ENCODE measurements around the gene PPP2R5A. TPM values are rescaled to one million over a fixed set of nuclear protein-coding genes. Genes with fewer than 3 reads are reported as not detected.

The PPP2R5A gene
- total RNA-seq, 2 experiments from 2014 or later: 28.0 to 36.0 TPM

DNA sequence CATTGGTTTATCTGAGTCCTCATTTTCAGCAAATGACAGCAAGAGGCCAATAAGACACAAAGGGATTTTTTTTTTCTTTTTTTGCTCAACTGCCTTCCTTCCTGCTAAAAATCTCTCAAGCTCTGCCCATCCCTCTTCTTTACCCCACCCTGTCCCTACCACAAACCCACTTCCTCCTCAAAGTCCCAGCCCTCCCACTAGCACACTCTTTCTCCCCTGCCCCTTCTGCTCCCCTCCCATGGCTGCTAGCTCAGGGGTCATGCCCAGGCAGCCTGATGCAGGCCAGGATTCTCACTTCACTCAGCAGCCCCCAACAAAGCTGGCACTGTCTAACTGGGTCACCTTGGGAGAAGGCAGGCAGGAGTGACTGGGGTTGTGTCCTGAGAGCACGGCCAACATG is 28.8 kb upstream of the PPP2R5A start:
- intact Hi-C loops (cut with micrococcal nuclease; ENCODE audit: unreplicated experiment): no loop called here
- no peak overlapping the region for H3K27ac ChIP-seq (ENCODE audit: low read depth, low read length, poor library complexity, severe bottlenecking)
- H3K4me3 ChIP-seq (ENCODE audit: low read depth, low read length, poor library complexity, severe bottlenecking): no peak overlapping the region
- H3K4me1 ChIP-seq (ENCODE audit: insufficient read depth, low read length, poor library complexity, severe bottlenecking): peaks cover 13% of the 10 kb centered on the region
- ChIA-PET CTCF (ENCODE audit: unreplicated experiment) (interaction anchor here (0.8 kb wide), 1 partner anchor 11 kb away, joined by 3 read pairs; no protein-coding TSS in a partner anchor), POLR2A (interaction anchor here (0.7 to 1.6 kb wide), 4 partner anchors 10 to 65 kb away, joined by 3 to 4 read pairs (median 4); no protein-coding TSS in a partner anchor)
- no TSS peak for BruUV-seq (replicated peaks)
- no peaks in the 10 kb centered on the region for H3K36me3 ChIP-seq (ENCODE audit: insufficient read depth, low read length)
- no peaks in the 10 kb centered on the region for H3K9me2 ChIP-seq (ENCODE audit: insufficient read depth, low read length)
- no peaks in the 10 kb centered on the region for H3K9me3 ChIP-seq (ENCODE audit: low read length)
- peak overlapping the region; percentile 89 for H2AFZ ChIP-seq (ENCODE audit: low read length)
- no peaks in the 10 kb centered on the region for H4K20me1 ChIP-seq (ENCODE audit: insufficient read depth, low read length)
- 0 out of 2 replicates have a peak overlapping the region, but pooled peaks have one; percentile 31 for H3K4me2 ChIP-seq (ENCODE audit: low read length)
- H3K79me2 ChIP-seq (ENCODE audit: insufficient read depth, low read depth, low read length): no peaks in the 10 kb centered on the region
- DNase-seq (ENCODE audit: low spot score): peak; percentile 30
- TF ChIP-seq EZH2phosphoT487 (IDR thresholded peaks at IDR 0.05; ENCODE audit: borderline replicate concordance, low read depth, low read length): no peak
- TF ChIP-seq, protein P1, sequence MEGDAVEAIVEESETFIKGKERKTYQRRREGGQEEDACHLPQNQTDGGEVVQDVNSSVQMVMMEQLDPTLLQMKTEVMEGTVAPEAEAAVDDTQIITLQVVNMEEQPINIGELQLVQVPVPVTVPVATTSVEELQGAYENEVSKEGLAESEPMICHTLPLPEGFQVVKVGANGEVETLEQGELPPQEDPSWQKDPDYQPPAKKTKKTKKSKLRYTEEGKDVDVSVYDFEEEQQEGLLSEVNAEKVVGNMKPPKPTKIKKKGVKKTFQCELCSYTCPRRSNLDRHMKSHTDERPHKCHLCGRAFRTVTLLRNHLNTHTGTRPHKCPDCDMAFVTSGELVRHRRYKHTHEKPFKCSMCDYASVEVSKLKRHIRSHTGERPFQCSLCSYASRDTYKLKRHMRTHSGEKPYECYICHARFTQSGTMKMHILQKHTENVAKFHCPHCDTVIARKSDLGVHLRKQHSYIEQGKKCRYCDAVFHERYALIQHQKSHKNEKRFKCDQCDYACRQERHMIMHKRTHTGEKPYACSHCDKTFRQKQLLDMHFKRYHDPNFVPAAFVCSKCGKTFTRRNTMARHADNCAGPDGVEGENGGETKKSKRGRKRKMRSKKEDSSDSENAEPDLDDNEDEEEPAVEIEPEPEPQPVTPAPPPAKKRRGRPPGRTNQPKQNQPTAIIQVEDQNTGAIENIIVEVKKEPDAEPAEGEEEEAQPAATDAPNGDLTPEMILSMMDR (conservative IDR thresholded peaks at IDR 0.05; ENCODE audit: low read length): no peak

DNA sequence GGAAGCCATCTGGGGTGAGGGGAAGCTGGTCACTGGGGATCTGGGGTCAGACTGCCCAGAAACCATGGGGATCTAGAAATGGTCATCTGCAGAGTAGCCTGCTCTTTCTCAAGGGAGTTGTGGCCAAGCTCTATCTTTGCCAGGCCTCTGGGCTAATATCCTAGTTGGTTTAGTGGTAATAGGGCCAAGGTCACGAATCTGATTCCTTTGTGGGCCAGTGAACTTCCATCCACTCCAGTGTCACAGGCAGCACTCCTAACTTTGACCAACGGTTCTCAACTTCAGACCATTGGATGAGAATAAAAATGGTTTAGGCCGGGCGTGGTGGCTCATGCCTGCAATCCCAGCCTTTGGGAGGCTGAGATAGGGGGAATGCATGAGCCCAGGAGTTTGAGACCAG is 28.1 kb upstream of the PPP2R5A start:
- ChIA-PET CTCF (ENCODE audit: unreplicated experiment) (no interaction called here), POLR2A (interaction anchor here (0.5 to 1.6 kb wide), 5 partner anchors 9 to 600 kb away, joined by 3 to 4 read pairs (median 3); no protein-coding TSS in a partner anchor)
- Histone ChIP-seq H3K27ac (ENCODE audit: low read depth, low read length, poor library complexity, severe bottlenecking) (no peak overlapping the region), H3K9me2 (ENCODE audit: insufficient read depth, low read length) (no peaks in the 10 kb centered on the region), H3K4me3 (ENCODE audit: low read depth, low read length, poor library complexity, severe bottlenecking) (no peak overlapping the region), H3K79me2 (ENCODE audit: insufficient read depth, low read depth, low read length) (no peaks in the 10 kb centered on the region), H3K4me2 (ENCODE audit: low read length) (no peak overlapping the region), H4K20me1 (ENCODE audit: insufficient read depth, low read length) (no peaks in the 10 kb centered on the region), H2AFZ (ENCODE audit: low read length) (no peak overlapping the region), H3K36me3 (ENCODE audit: insufficient read depth, low read length) (no peaks in the 10 kb centered on the region), H3K9me3 (ENCODE audit: low read length) (no peaks in the 10 kb centered on the region), H3K4me1 (ENCODE audit: insufficient read depth, low read length, poor library complexity, severe bottlenecking) (peaks cover 13% of the 10 kb centered on the region)
- TF ChIP-seq, protein P1 (conservative IDR thresholded peaks at IDR 0.05; ENCODE audit: low read length): no peak
- no peak for TF ChIP-seq EZH2phosphoT487 (IDR thresholded peaks at IDR 0.05; ENCODE audit: borderline replicate concordance, low read depth, low read length)
- intact Hi-C loops (cut with micrococcal nuclease; ENCODE audit: unreplicated experiment): no loop called here
- no TSS peak for BruUV-seq (replicated peaks)
- no peak for DNase-seq (ENCODE audit: low spot score)

DNA sequence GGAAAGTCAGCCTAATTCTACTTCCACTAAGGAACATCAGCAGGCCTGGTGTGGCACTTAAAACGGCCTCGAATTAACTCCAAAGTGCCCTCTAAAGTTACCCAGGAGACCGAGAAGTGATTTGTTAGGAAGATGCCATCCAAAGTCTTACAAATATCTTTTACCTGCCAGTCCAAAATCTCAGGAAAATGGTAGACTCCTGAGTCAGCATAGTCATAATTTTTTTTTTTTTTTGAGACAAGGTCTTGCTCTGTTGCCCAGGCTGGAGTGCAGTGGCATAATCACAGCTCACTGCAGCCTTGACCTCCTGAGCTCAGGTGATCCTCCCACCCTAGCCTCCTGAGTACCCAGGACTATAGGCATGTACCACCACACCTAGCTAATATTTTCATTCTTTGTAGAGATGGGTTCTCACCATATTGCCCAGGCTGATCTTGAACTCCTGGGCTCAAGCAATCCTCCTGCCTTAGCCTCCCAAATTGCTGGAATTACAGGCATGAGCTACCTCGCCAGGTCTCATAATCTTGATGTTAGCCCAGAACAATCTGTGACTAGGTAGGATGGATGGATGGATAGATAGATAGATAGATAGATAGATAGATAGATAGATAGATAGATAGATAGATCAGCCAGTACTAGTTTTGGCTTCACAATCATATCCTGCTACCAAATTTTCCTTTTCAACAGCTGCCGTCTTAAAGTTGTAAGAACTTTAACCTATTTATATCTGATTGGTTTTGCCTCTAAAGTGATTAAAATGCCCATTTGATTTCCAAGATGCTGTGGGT is 25.3 kb upstream of the PPP2R5A start:
- BruUV-seq (replicated peaks): no TSS peak
- no peak for TF ChIP-seq EZH2phosphoT487 (IDR thresholded peaks at IDR 0.05; ENCODE audit: borderline replicate concordance, low read depth, low read length)
- TF ChIP-seq, protein P1 (conservative IDR thresholded peaks at IDR 0.05; ENCODE audit: low read length): no peak
- CTCF ChIA-PET (ENCODE audit: unreplicated experiment): interaction anchor here (0.6 kb wide), 2 partner anchors 44 to 358 kb away, joined by 3 read pairs; no protein-coding TSS in a partner anchor

More for the DNA sequence above, 25.3 kb upstream of the PPP2R5A start:
- Histone ChIP-seq H2AFZ (ENCODE audit: low read length) (no peak overlapping the region), H3K4me3 (ENCODE audit: low read depth, low read length, poor library complexity, severe bottlenecking) (no peak overlapping the region), H3K9me2 (ENCODE audit: insufficient read depth, low read length) (no peaks in the 10 kb centered on the region), H3K4me1 (ENCODE audit: insufficient read depth, low read length, poor library complexity, severe bottlenecking) (peaks cover 13% of the 10 kb centered on the region), H3K79me2 (ENCODE audit: insufficient read depth, low read depth, low read length) (no peaks in the 10 kb centered on the region), H3K9me3 (ENCODE audit: low read length) (0 out of 2 replicates have a peak, but pooled peaks cover 6% of the 10 kb centered on the region), H3K36me3 (ENCODE audit: insufficient read depth, low read length) (no peaks in the 10 kb centered on the region), H3K27ac (ENCODE audit: low read depth, low read length, poor library complexity, severe bottlenecking) (no peak overlapping the region), H3K4me2 (ENCODE audit: low read length) (no peak overlapping the region), H4K20me1 (ENCODE audit: insufficient read depth, low read length) (no peaks in the 10 kb centered on the region)
- POLR2A ChIA-PET: interaction anchor here (0.6 to 1.7 kb wide), 3 partner anchors 34 to 153 kb away, joined by 3 to 4 read pairs (median 3); no protein-coding TSS in a partner anchor
- DNase-seq (ENCODE audit: low spot score): no peak
- intact Hi-C loops (cut with micrococcal nuclease; ENCODE audit: unreplicated experiment): no loop called here
